K562 (cell line): ENCODE measurements around the gene STK36. TPM values are rescaled to one million over a fixed set of nuclear protein-coding genes. Genes with fewer than 3 reads are reported as not detected.
A peak's percentile ranks its signal among the peaks of the same experiment; 100 is the strongest.

Experiments used
- AFF1 ChIP-seq, 2 experiments: fragments of 450-650 bp; IDR thresholded peaks; 2 replicates each; pipeline ENCODE4 v1.6.1; 2018; ENCODE audit warnings: mild to moderate bottlenecking in 2 of 2, low read depth in 1 of 2; ENCODE audit not compliant: partially characterized antibody in 2 of 2
- FOXJ2 ChIP-seq: fragments of 200-800 bp; sonication (Bioruptor generic); IDR thresholded peaks from 2 replicates; pipeline ENCODE4 v1.6.1; 2016; ENCODE audit warnings: missing genetic modification characterization, missing compliant biosample characterization
- FOXP1 ChIP-seq: sonication (generic); formaldehyde crosslinking; IDR thresholded peaks from 2 replicates; pipeline ENCODE4 v1.8.0; 2022; ENCODE audit warnings: mild to moderate bottlenecking, missing genetic modification reagents
- HDAC3 ChIP-seq: fragments of 450-650 bp; IDR thresholded peaks from 2 replicates; pipeline ENCODE4 v1.6.1; 2018; ENCODE audit warnings: borderline replicate concordance, mild to moderate bottlenecking, moderate library complexity; ENCODE audit not compliant: partially characterized antibody
- WHSC1 ChIP-seq: IDR thresholded peaks from one replicate; pipeline ENCODE4 v1.6.1; 2012; ENCODE audit warnings: low read length, control low read depth, inconsistent platforms
- XRCC3 ChIP-seq: fragments of 450-650 bp; IDR thresholded peaks from 2 replicates; pipeline ENCODE4 v1.6.1; 2017; ENCODE audit warnings: mild to moderate bottlenecking, moderate library complexity
- ZC3H8 ChIP-seq: fragments of 450-650 bp; IDR thresholded peaks from 2 replicates; pipeline ENCODE4 v1.6.1; 2017
- ZKSCAN1 ChIP-seq: fragments of 150-350 bp; IDR thresholded peaks from 2 replicates; pipeline ENCODE4 v1.6.1; 2016; ENCODE audit warnings: low read depth, low read length
- ZNF318 ChIP-seq, 2 experiments: fragments of 450-650 bp; IDR thresholded peaks; 2 replicates each; pipeline ENCODE4 v1.6.1; 2016; ENCODE audit warnings: mild to moderate bottlenecking in 2 of 2, borderline replicate concordance in 1 of 2, low read depth in 1 of 2, moderate library complexity in 1 of 2
- ZNF445 ChIP-seq: fragments of 250-450 bp; sonication (Bioruptor Pico); IDR thresholded peaks from 2 replicates; pipeline ENCODE4 v1.4.0; 2020; ENCODE audit warnings: low read depth, mild to moderate bottlenecking, moderate library complexity
- ZNF644 ChIP-seq: fragments of 200-800 bp; sonication (Bioruptor generic); IDR thresholded peaks from 2 replicates; pipeline ENCODE4 v1.6.1; 2016; ENCODE audit warnings: low read depth, missing genetic modification characterization, missing compliant biosample characterization
- ZNF740 ChIP-seq, 3 experiments: fragments of 200-800 bp in 1 of 3; sonication (Bioruptor generic) in 1 of 3; sonication (generic) in 1 of 3; formaldehyde crosslinking in 1 of 3; IDR thresholded peaks; 2 replicates each; pipeline versions ENCODE4 v1.6.1 to v1.8.0; 2016 to 2022; ENCODE audit warnings: mild to moderate bottlenecking in 2 of 3, missing compliant biosample characterization in 2 of 3, missing genetic modification characterization in 2 of 3, missing genetic modification reagents in 1 of 3
- polyA plus RNA-seq, 8 experiments: library from polyadenylated mRNA; depleted of rRNA in 4 of 8; stranded (reverse) in 5 of 8; unstranded in 3 of 8; fragments of >200 nt; fragmentation: Nextera tagmentation in 2 of 8; fragmentation: Illumina TruSeq in 1 of 8; extraction: Ambion mirVana in 2 of 8; extraction: Trizol in 1 of 8; gene quantifications; 2 replicates each; pipeline versions ENCODE4 v1.2.1 to v1.2.3, GENCODE V29; 2011 to 2014; ENCODE audit warnings: inconsistent platforms in 1 of 8, missing spikeins in 1 of 8
- total RNA-seq, 7 experiments: library from RNA; depleted of rRNA in 6 of 7; stranded (reverse); fragments of >200 nt in 6 of 7; fragmentation: Illumina TruSeq in 2 of 7; extraction: Trizol in 2 of 7; gene quantifications; 2 replicates each; pipeline versions ENCODE4 v1.2.1 to v1.2.3, GENCODE V29; 2011 to 2021; ENCODE audit warnings: low replicate concordance in 1 of 7

The STK36 gene
- total and polyA plus RNA-seq, 9 of the 15 experiments (the other 6 are each of a cell fraction or from before 2014, with no cell fraction given), result 3.5 to 12.4 (median 6.7) TPM

GRCh38 chr2:218659258-218659987, 12.5 kb upstream of the STK36 start, which contains the start of the genes BCS1L and ZNF142 (continued):
- TF ChIP-seq AFF1 (IDR thresholded peaks at IDR 0.05; ENCODE audit: low read depth in 1 of 2, partially characterized antibody in 2 of 2), result no peak
- TF ChIP-seq FOXP1 (CRISPR knock-in tag), result 0 out of 2 replicates have a peak, but pooled peaks have one; percentile 19
- no peak for TF ChIP-seq ZNF318 (IDR thresholded peaks at IDR 0.05; ENCODE audit: borderline replicate concordance in 1 of 2, low read depth in 1 of 2)
- no peak for TF ChIP-seq ZNF445
- TF ChIP-seq ZNF740 (CRISPR knock-in tag; IDR thresholded peaks at IDR 0.05), result peak; percentile 27; the same call in 1 of the 2 replicates
- no peak for TF ChIP-seq ZNF740 (tag; IDR thresholded peaks at IDR 0.05)
- TF ChIP-seq FOXJ2 (tag), result 0 out of 2 replicates have a peak, but pooled peaks have one; percentile 15
- TF ChIP-seq ZKSCAN1, result no peak
- TF ChIP-seq ZNF644 (tag), result no peak
- TF ChIP-seq XRCC3, result no peak
- no peak for TF ChIP-seq WHSC1
- no peak for TF ChIP-seq ZC3H8
- no peak for TF ChIP-seq HDAC3
